ENCODE results near the gene MAEL. TPM values are rescaled to one million over a fixed set of nuclear protein-coding genes. Genes with fewer than 3 reads are reported as not detected.
A peak's percentile ranks its signal among the peaks of the same experiment; 100 is the strongest.

Gene MAEL
- total RNA-seq, 1 donor from 2014 or later, result 0.21 TPM

DNA sequence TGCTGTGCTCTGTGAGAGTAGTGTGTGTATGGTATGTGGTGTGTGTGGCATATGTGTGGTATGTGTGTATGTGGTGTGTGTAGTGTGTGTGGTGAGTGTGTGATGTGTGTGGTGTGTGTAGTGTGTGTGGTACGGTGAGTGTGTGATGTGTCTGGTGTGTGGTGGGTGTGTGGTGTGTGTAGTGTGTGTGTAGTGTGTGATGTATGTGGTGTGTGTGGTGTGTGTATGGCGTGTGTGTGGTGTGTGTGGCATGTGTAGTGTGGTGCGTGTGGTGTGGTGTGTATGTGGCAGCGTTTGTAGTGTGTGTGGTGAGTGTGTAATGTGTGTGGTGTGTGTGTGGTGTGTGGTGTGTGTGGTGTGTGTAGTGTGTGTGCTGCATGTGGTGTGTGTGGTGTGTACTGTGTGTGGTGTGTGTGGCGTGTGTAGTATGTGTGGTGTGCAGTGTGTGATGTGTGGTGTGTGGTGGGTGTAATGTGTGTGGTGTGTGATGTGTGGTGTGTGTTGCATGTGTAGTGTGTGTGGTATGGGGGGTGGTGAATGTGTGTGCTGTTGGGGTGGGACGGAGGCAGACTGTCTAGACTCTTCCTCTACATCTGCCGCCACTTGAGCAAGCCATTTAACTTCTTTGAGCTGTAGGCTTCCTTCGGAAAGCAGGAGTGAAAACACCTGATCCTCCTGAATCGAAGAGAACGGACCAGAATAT, 67.6 kb downstream of the MAEL start:
- no peak overlapping the region for H3K27ac Mint-ChIP-seq (ENCODE audit: unreplicated experiment)
- H3K9me3 Mint-ChIP-seq, result no peaks in the 10 kb centered on the region
- DNase-seq (ENCODE audit: low read depth, low spot score), result no peak
- no peaks in the 10 kb centered on the region for H3K36me3 Mint-ChIP-seq (ENCODE audit: low read depth)
- H3K4me1 Mint-ChIP-seq, result peaks cover 8% of the 10 kb centered on the region
- TF ChIP-seq, protein P1, sequence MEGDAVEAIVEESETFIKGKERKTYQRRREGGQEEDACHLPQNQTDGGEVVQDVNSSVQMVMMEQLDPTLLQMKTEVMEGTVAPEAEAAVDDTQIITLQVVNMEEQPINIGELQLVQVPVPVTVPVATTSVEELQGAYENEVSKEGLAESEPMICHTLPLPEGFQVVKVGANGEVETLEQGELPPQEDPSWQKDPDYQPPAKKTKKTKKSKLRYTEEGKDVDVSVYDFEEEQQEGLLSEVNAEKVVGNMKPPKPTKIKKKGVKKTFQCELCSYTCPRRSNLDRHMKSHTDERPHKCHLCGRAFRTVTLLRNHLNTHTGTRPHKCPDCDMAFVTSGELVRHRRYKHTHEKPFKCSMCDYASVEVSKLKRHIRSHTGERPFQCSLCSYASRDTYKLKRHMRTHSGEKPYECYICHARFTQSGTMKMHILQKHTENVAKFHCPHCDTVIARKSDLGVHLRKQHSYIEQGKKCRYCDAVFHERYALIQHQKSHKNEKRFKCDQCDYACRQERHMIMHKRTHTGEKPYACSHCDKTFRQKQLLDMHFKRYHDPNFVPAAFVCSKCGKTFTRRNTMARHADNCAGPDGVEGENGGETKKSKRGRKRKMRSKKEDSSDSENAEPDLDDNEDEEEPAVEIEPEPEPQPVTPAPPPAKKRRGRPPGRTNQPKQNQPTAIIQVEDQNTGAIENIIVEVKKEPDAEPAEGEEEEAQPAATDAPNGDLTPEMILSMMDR (conservative IDR thresholded peaks at IDR 0.05), result no peak
- no peak overlapping the region for H3K4me3 Mint-ChIP-seq
- peaks cover 6% of the 10 kb centered on the region for H3K27me3 Mint-ChIP-seq (ENCODE audit: low read depth)

- TF ChIP-seq, protein P1 (conservative IDR thresholded peaks at IDR 0.05), result peak; percentile 69
- H3K4me1 Mint-ChIP-seq, result peaks cover 8% of the 10 kb centered on the region
- no peaks in the 10 kb centered on the region for H3K9me3 Mint-ChIP-seq
- no peak overlapping the region for H3K4me3 Mint-ChIP-seq
- H3K36me3 Mint-ChIP-seq (ENCODE audit: low read depth), result no peaks in the 10 kb centered on the region
- DNase-seq (ENCODE audit: low read depth, low spot score), result peak; percentile 33
- no peak overlapping the region for H3K27ac Mint-ChIP-seq (ENCODE audit: unreplicated experiment)
- peaks cover 6% of the 10 kb centered on the region for H3K27me3 Mint-ChIP-seq (ENCODE audit: low read depth)
Measured at GRCh38 chr1:167057241-167057688, 68.2 kb downstream of the MAEL start.

- DNase-seq (ENCODE audit: low read depth, low spot score), result peak; percentile 92
Measured at GRCh38 chr1:167059045-167059808, 70.1 kb downstream of the MAEL start.

DNA sequence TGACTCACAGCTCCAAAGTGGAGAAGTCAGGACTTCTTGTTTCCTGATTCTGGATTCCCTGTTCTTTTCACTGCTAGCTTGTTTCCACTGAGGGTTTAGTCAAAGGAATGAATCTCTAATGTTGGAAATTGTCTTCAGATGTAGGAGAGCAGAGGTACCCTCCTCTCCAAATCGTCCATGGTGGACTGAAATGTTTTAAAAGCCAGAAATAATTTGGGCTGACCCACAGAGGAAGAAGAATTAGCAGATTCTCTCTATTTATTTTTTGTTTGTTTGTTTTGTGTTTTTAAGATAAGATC, 70.7 kb downstream of the MAEL start:
- no peak for DNase-seq (ENCODE audit: low read depth, low spot score)
- peaks cover 2% of the 10 kb centered on the region for H3K27me3 Mint-ChIP-seq (ENCODE audit: low read depth)
- H3K4me3 Mint-ChIP-seq, result no peak overlapping the region
- no peak overlapping the region for H3K27ac Mint-ChIP-seq (ENCODE audit: unreplicated experiment)
- peaks cover 8% of the 10 kb centered on the region for H3K4me1 Mint-ChIP-seq
- TF ChIP-seq, protein P1 (conservative IDR thresholded peaks at IDR 0.05), result no peak
- H3K9me3 Mint-ChIP-seq, result no peaks in the 10 kb centered on the region
- no peaks in the 10 kb centered on the region for H3K36me3 Mint-ChIP-seq (ENCODE audit: low read depth)

More at GRCh38 chr1:167059045-167059808, 70.1 kb downstream of the MAEL start:
- Mint-ChIP-seq H3K36me3 (ENCODE audit: low read depth) (no peaks in the 10 kb centered on the region), H3K9me3 (no peaks in the 10 kb centered on the region), H3K4me1 (peaks cover 8% of the 10 kb centered on the region), H3K27me3 (ENCODE audit: low read depth) (peaks cover 2% of the 10 kb centered on the region), H3K27ac (ENCODE audit: unreplicated experiment) (no peak overlapping the region), H3K4me3 (no peak overlapping the region)
- TF ChIP-seq, protein P1 (conservative IDR thresholded peaks at IDR 0.05), result peak; percentile 95

DNA sequence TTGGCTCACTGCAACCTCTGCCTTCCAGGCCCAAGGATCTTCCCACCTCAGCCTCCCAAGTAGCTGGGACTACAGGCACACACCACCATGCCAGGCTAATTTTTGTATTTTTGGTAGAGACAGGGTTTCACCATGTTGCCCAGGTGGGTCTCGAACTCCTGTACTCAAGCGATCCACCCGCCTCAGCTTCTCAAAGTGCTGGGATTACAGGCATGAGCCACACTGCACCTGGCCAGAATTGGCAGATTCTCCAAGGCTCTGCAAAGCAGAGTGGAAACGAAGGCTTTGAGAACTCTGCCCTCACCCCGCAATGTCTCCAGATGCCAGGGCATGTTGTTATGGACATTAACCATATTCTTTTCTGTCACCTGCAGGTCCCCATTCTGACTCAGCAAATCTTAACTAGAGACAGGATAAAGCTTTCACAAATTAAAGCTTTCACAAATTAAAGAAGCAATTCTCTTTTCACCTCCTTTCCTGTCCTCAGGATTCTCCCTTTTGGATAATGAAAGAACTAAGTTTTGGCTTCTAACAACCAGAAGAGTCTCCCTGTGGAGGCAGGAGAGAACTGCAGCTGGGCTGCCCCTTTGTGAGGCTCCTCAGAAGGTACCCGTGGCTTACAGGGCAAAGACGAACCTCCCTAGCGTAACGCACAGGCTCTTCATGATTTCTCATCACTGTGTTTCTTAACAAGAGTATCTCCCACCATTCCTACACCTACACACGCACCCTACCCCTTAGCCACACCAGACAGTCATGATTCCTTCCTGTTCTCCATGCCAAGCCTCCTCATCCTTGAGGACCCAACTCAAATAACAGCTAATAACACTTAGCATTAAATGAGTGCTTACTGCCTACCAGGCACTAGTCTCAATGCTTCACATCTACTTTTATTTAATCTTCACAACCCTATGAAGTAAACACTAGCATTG, 71.3 kb downstream of the MAEL start:
- H3K9me3 Mint-ChIP-seq, result no peaks in the 10 kb centered on the region
- H3K4me1 Mint-ChIP-seq, result peaks cover 8% of the 10 kb centered on the region
- peaks cover 2% of the 10 kb centered on the region for H3K27me3 Mint-ChIP-seq (ENCODE audit: low read depth)
- TF ChIP-seq, protein P1 (conservative IDR thresholded peaks at IDR 0.05), result peak; percentile 41
- H3K27ac Mint-ChIP-seq (ENCODE audit: unreplicated experiment), result no peak overlapping the region
- DNase-seq (ENCODE audit: low read depth, low spot score), result no peak
- no peaks in the 10 kb centered on the region for H3K36me3 Mint-ChIP-seq (ENCODE audit: low read depth)
- H3K4me3 Mint-ChIP-seq, result no peak overlapping the region

Data from neural crest cell (in vitro differentiated cells).